Activated CD4-positive, alpha-beta T cell treated with anti-CD3 and anti-CD28 coated beads for 36 hours (primary cell): Measurements from ENCODE around the gene CEP112. TPM values are rescaled to one million over a fixed set of nuclear protein-coding genes. Genes with fewer than 3 reads are reported as not detected.
"Not testable (repeated sequence)": the region's sequence is repeated elsewhere in the genome, so short reads cannot be mapped to it uniquely, and the experiment has no call there.

Experiments used
- ATAC-seq: fragments of 200-7000 bp; cut with Tn5 transposase; one replicate; pipeline ENCODE4 v1.10.0; 2021; ENCODE audit warnings: mild to moderate bottlenecking, moderate library complexity
- CTCF ChIA-PET: fragments of 350-600 bp; sonication (Branson Sonifier 250); formaldehyde crosslinking; loops from one replicate; lab custom pipeline; 2021; ENCODE audit warnings: antibody characterized with exemption; lab: Charles Lee
- POLR2A ChIA-PET: fragments of 350-600 bp; sonication (Branson Sonifier 250); formaldehyde crosslinking; loops from one replicate; lab custom pipeline; 2021; ENCODE audit warnings: antibody characterized with exemption, inconsistent platforms; lab: Charles Lee
- DNase-seq: peaks from one replicate; pipeline ENCODE4 v3.0.0-alpha.2; 2020
- H3K27ac Mint-ChIP-seq: one replicate; pipeline ENCODE4 v1.8.0; 2021; ENCODE audit warnings: mixed read lengths
- H3K27me3 Mint-ChIP-seq: one replicate; pipeline ENCODE4 v1.8.0; 2021; ENCODE audit warnings: mixed read lengths
- H3K36me3 Mint-ChIP-seq: one replicate; pipeline ENCODE4 v1.8.0; 2021; ENCODE audit warnings: low read depth, mixed read lengths
- H3K4me1 Mint-ChIP-seq: one replicate; pipeline ENCODE4 v1.8.0; 2021; ENCODE audit warnings: mixed read lengths
- H3K4me3 Mint-ChIP-seq: one replicate; pipeline ENCODE4 v1.8.0; 2021; ENCODE audit warnings: mild to moderate bottlenecking, moderate library complexity, mixed read lengths
- H3K9me3 Mint-ChIP-seq: one replicate; pipeline ENCODE4 v1.8.0; 2021; ENCODE audit warnings: low read depth, mixed read lengths
- intact Hi-C, 2 experiments: fragments of 100-400 bp; cut with DNase I in 1 of 2; cut with micrococcal nuclease in 1 of 2; formaldehyde crosslinking; loops; one replicate each; pipeline versions ENCODE4 v1.14.2 to v1.15.1; 2022 to 2024; cut with DNase I, micrococcal nuclease
- total RNA-seq, 2 experiments: library from RNA; stranded (reverse); gene quantifications; one replicate each; pipeline ENCODE4 v1.2.3, GENCODE V29; 2021

The CEP112 gene
- total RNA-seq, 2 experiments from 2014 or later: 2.2 to 2.8 TPM

- ATAC-seq: no peak
- intact Hi-C loops: no loop called here
- ChIA-PET POLR2A (interaction anchor here (0.7 kb wide), 2 partner anchors 27 to 489 kb away, joined by 6 to 7 read pairs; no protein-coding TSS in a partner anchor), CTCF (interaction anchor here (0.7 to 1.1 kb wide), 2 partner anchors 456 to 462 kb away, joined by 3 to 5 read pairs; no protein-coding TSS in a partner anchor)
- Mint-ChIP-seq H3K27ac (no peak overlapping the region), H3K9me3 (no peaks in the 10 kb centered on the region), H3K4me3 (no peak overlapping the region), H3K36me3 (no peaks in the 10 kb centered on the region), H3K4me1 (peaks cover 22% of the 10 kb centered on the region), H3K27me3 (peaks cover 6% of the 10 kb centered on the region)
- no peak for DNase-seq
Observed at GRCh38 chr17:65750166-65750565, 441.8 kb downstream of the CEP112 start.

GRCh38 chr17:65749479-65749878 lies 442.5 kb downstream of the CEP112 start:
- CTCF ChIA-PET: no interaction called here
- POLR2A ChIA-PET: no interaction called here
- H3K4me3 Mint-ChIP-seq: no peak overlapping the region

GRCh38 chr17:65745241-65745640 lies 446.7 kb downstream of the CEP112 start:
- ATAC-seq: no peak
- peaks cover 3% of the 10 kb centered on the region for H3K27me3 Mint-ChIP-seq
- no peak overlapping the region for H3K27ac Mint-ChIP-seq
- H3K36me3 Mint-ChIP-seq: no peaks in the 10 kb centered on the region
- CTCF ChIA-PET: interaction anchor here (0.8 kb wide), 1 partner anchor 9 kb away, joined by 3 read pairs; no protein-coding TSS in a partner anchor
- H3K4me1 Mint-ChIP-seq: peaks cover 27% of the 10 kb centered on the region
- no peak for DNase-seq
- H3K9me3 Mint-ChIP-seq: no peaks in the 10 kb centered on the region
- intact Hi-C loops: loop anchor here in 1 of 2 experiments (10.0 kb wide), 1 partner anchor 90 kb away; no protein-coding TSS in a partner anchor
- H3K4me3 Mint-ChIP-seq: no peak overlapping the region
- POLR2A ChIA-PET: no interaction called here

More at GRCh38 chr17:65749479-65749878, 442.5 kb downstream of the CEP112 start:
- Mint-ChIP-seq H3K9me3 (no peaks in the 10 kb centered on the region), H3K27me3 (peaks cover 6% of the 10 kb centered on the region), H3K27ac (no peak overlapping the region), H3K36me3 (no peaks in the 10 kb centered on the region), H3K4me1 (peaks cover 22% of the 10 kb centered on the region)
- no peak for DNase-seq
- intact Hi-C loops: loop anchor here in 1 of 2 experiments (10.0 kb wide), 1 partner anchor 95 kb away; no protein-coding TSS in a partner anchor
- ATAC-seq: no peak

GRCh38 chr17:65743308-65743655 lies 448.7 kb downstream of the CEP112 start:
- POLR2A ChIA-PET: no interaction called here
- peaks cover under 1% of the 10 kb centered on the region for H3K27me3 Mint-ChIP-seq
- ATAC-seq: no peak
- H3K9me3 Mint-ChIP-seq: peaks cover 6% of the 10 kb centered on the region
- peaks cover 24% of the 10 kb centered on the region for H3K4me1 Mint-ChIP-seq
- H3K36me3 Mint-ChIP-seq: peaks cover 2% of the 10 kb centered on the region
- intact Hi-C loops: loop anchor here in 1 of 2 experiments (10.0 kb wide), 1 partner anchor 88 kb away; no protein-coding TSS in a partner anchor
- no peak for DNase-seq
- no peak overlapping the region for H3K27ac Mint-ChIP-seq
- no peak overlapping the region for H3K4me3 Mint-ChIP-seq
- CTCF ChIA-PET: interaction anchor here (1.1 kb wide), 2 partner anchors 15 to 58 kb away, joined by 3 read pairs; no protein-coding TSS in a partner anchor

- H3K36me3 Mint-ChIP-seq: peaks cover 2% of the 10 kb centered on the region
- ChIA-PET CTCF (interaction anchor here (1.1 kb wide), 2 partner anchors 14 to 59 kb away, joined by 3 read pairs; no protein-coding TSS in a partner anchor), POLR2A (no interaction called here)
- peak; percentile 44 for ATAC-seq
- peak overlapping the region; percentile 31 for H3K27ac Mint-ChIP-seq
- peaks cover 6% of the 10 kb centered on the region for H3K9me3 Mint-ChIP-seq
- intact Hi-C loops: loop anchor here in 1 of 2 experiments (10.0 kb wide), 1 partner anchor 88 kb away; no protein-coding TSS in a partner anchor
- H3K4me3 Mint-ChIP-seq: no peak overlapping the region
- H3K4me1 Mint-ChIP-seq: peaks cover 24% of the 10 kb centered on the region
- H3K27me3 Mint-ChIP-seq: no peaks in the 10 kb centered on the region
- DNase-seq: no peak
Observed at GRCh38 chr17:65742403-65743307, 449.3 kb downstream of the CEP112 start.

- no peak for ATAC-seq
- POLR2A ChIA-PET: no interaction called here
- CTCF ChIA-PET: interaction anchor here (0.6 kb wide), 2 partner anchors 90 to 147 kb away, joined by 3 read pairs; no protein-coding TSS in a partner anchor
- no peak for DNase-seq
- Mint-ChIP-seq H3K4me3 (no peak overlapping the region), H3K27ac (no peak overlapping the region), H3K36me3 (peaks cover 2% of the 10 kb centered on the region), H3K9me3 (peaks cover 6% of the 10 kb centered on the region), H3K27me3 (no peaks in the 10 kb centered on the region), H3K4me1 (peaks cover 24% of the 10 kb centered on the region)
- intact Hi-C loops: loop anchor here in 1 of 2 experiments (10.0 kb wide), 1 partner anchor 87 kb away; no protein-coding TSS in a partner anchor
Observed at GRCh38 chr17:65741710-65742109, 450.2 kb downstream of the CEP112 start.

- ATAC-seq (no peak), DNase-seq (no peak)
- ChIA-PET POLR2A (no interaction called here), CTCF (interaction anchor here (1.0 kb wide), 1 partner anchor 10 kb away, joined by 3 read pairs; no protein-coding TSS in a partner anchor)
- Mint-ChIP-seq H3K4me1 (peaks cover 24% of the 10 kb centered on the region), H3K36me3 (peaks cover 2% of the 10 kb centered on the region), H3K4me3 (no peak overlapping the region), H3K27me3 (no peaks in the 10 kb centered on the region), H3K27ac (no peak overlapping the region), H3K9me3 (peaks cover 6% of the 10 kb centered on the region)
- intact Hi-C loops: no loop called here
Observed at GRCh38 chr17:65739034-65739433, 452.9 kb downstream of the CEP112 start.

GRCh38 chr17:65737451-65737850 lies 454.5 kb downstream of the CEP112 start:
- DNase-seq (no peak), ATAC-seq (no peak)
- peaks cover 2% of the 10 kb centered on the region for H3K36me3 Mint-ChIP-seq
- peaks cover 6% of the 10 kb centered on the region for H3K9me3 Mint-ChIP-seq
- no peaks in the 10 kb centered on the region for H3K27me3 Mint-ChIP-seq
- peaks cover 23% of the 10 kb centered on the region for H3K4me1 Mint-ChIP-seq
- ChIA-PET POLR2A (no interaction called here), CTCF (no interaction called here)
- intact Hi-C loops: no loop called here
- H3K4me3 Mint-ChIP-seq: no peak overlapping the region
- H3K27ac Mint-ChIP-seq: no peak overlapping the region

GRCh38 chr17:65733314-65733713 lies 458.6 kb downstream of the CEP112 start:
- Mint-ChIP-seq H3K4me1 (peaks cover 17% of the 10 kb centered on the region), H3K4me3 (no peak overlapping the region), H3K27me3 (no peaks in the 10 kb centered on the region), H3K9me3 (no peaks in the 10 kb centered on the region), H3K27ac (no peak overlapping the region), H3K36me3 (no peaks in the 10 kb centered on the region)
- POLR2A ChIA-PET: no interaction called here
- no peak for ATAC-seq
- CTCF ChIA-PET: interaction anchor here (1.1 to 1.8 kb wide), 2 partner anchors 10 to 35 kb away, joined by 4 read pairs; no protein-coding TSS in a partner anchor
- intact Hi-C loops: no loop called here
- no peak for DNase-seq

GRCh38 chr17:65732667-65733066 lies 459.3 kb downstream of the CEP112 start:
- H3K9me3 Mint-ChIP-seq, H3K27ac Mint-ChIP-seq, ATAC-seq, H3K36me3 Mint-ChIP-seq, POLR2A ChIA-PET, H3K27me3 Mint-ChIP-seq, DNase-seq, intact Hi-C loops, H3K4me3 Mint-ChIP-seq: not testable (repeated sequence)
- CTCF ChIA-PET: interaction anchor here (1.1 to 1.8 kb wide), 2 partner anchors 10 to 35 kb away, joined by 4 read pairs; no protein-coding TSS in a partner anchor
- H3K4me1 Mint-ChIP-seq: peaks cover 17% of the 10 kb centered on the region

GRCh38 chr17:65730711-65731169 lies 461.2 kb downstream of the CEP112 start:
- Mint-ChIP-seq H3K27me3 (no peaks in the 10 kb centered on the region), H3K4me1 (peaks cover 17% of the 10 kb centered on the region), H3K27ac (no peak overlapping the region), H3K36me3 (no peaks in the 10 kb centered on the region), H3K9me3 (no peaks in the 10 kb centered on the region), H3K4me3 (no peak overlapping the region)
- ChIA-PET POLR2A (no interaction called here), CTCF (no interaction called here)
- no peak for DNase-seq
- intact Hi-C loops: no loop called here
- no peak for ATAC-seq
